Measurements from ENCODE around the gene PCDHB3. TPM values are rescaled to one million over a fixed set of nuclear protein-coding genes. Genes with fewer than 3 reads are reported as not detected.

PCDHB3 gene
- total and polyA plus RNA-seq, 11 donors = 0.27 to 2.9 (median 1.1) TPM

- 37 to 52% (median 39%) methylated on average over 17 of the region's 17 CpGs for WGBS, 4 donors
- H3K27ac ChIP-seq = no peak overlapping the region
- H3K4me3 ChIP-seq = peak overlapping the region in 8 of 12 donors; percentile 7 to 34 (median 18)
- H3K4me1 ChIP-seq = no peaks in the 10 kb centered on the region
- H3K27me3 ChIP-seq = peaks cover 0 to 74% (median 9%) of the 10 kb centered on the region in 9 donors
- peaks cover 0 to 14% (median 0%) of the 10 kb centered on the region in 12 donors for H3K9me3 ChIP-seq
- H3K36me3 ChIP-seq = no peaks in the 10 kb centered on the region
- intact Hi-C loops (cut with DNase I) = no loop called here
- no peak for TF ChIP-seq POLR2A (IDR thresholded peaks at IDR 0.05)
- TF ChIP-seq CTCF (IDR thresholded peaks at IDR 0.05) = no peak
- DNase-seq = no peak
- ATAC-seq = no peak
Observed at GRCh38 chr5:141077826-141078225, 22.4 kb upstream of the PCDHB3 start.

GRCh38 chr5:141082228-141082627 is 18.0 kb upstream of the PCDHB3 start:
- TF ChIP-seq CTCF (IDR thresholded peaks at IDR 0.05) (no peak), POLR2A (IDR thresholded peaks at IDR 0.05) (no peak)
- intact Hi-C loops (cut with DNase I) = loop anchor here in 1 of 10 donors (5.0 kb wide), 1 partner anchor 480 kb away; no protein-coding TSS in a partner anchor
- no peaks in the 10 kb centered on the region for H3K4me1 ChIP-seq
- DNase-seq = no peak
- peaks cover 0 to 20% (median 0%) of the 10 kb centered on the region in 12 donors for H3K9me3 ChIP-seq
- no peak for ATAC-seq
- no peak overlapping the region for H3K27ac ChIP-seq
- H3K4me3 ChIP-seq = no peak overlapping the region
- peaks cover 0 to 43% (median 8%) of the 10 kb centered on the region in 9 donors for H3K27me3 ChIP-seq
- no peaks in the 10 kb centered on the region for H3K36me3 ChIP-seq

GRCh38 chr5:141084487-141084989 is 15.7 kb upstream of the PCDHB3 start:
- peak in 3 of 5 donors; percentile 40 to 52 (median 46) for DNase-seq
- H3K36me3 ChIP-seq = no peaks in the 10 kb centered on the region
- H3K4me1 ChIP-seq = no peaks in the 10 kb centered on the region
- peaks cover 0 to 21% (median 0%) of the 10 kb centered on the region in 9 donors for H3K27me3 ChIP-seq
- peak; percentile 35 to 76 (median 54) for TF ChIP-seq CTCF (IDR thresholded peaks at IDR 0.05)
- no peak for TF ChIP-seq POLR2A (IDR thresholded peaks at IDR 0.05)
- WGBS, 4 donors = 5 to 12% (median 11%) methylated on average over 21 of the region's 21 CpGs
- intact Hi-C loops (cut with DNase I) = loop anchor here in 1 of 10 donors (5.0 kb wide), 1 partner anchor 478 kb away; no protein-coding TSS in a partner anchor
- peak overlapping the region in 10 of 12 donors; percentile 34 to 78 (median 71) for H3K27ac ChIP-seq
- H3K9me3 ChIP-seq = peaks cover 0 to 42% (median 0%) of the 10 kb centered on the region in 12 donors
- H3K4me3 ChIP-seq = peak overlapping the region; percentile 6 to 69 (median 54)
- peak; percentile 75 to 89 (median 88) for ATAC-seq

- Histone ChIP-seq H3K9me3 (peaks cover 0 to 76% (median 14%) of the 10 kb centered on the region in 12 donors), H3K36me3 (no peaks in the 10 kb centered on the region), H3K4me1 (no peaks in the 10 kb centered on the region), H3K27ac (peak within 1 kb of the TSS in 2 of 12 donors; percentile 36 to 37), H3K4me3 (peak within 1 kb of the TSS in 11 of 12 donors; percentile 2 to 62 (median 44)), H3K27me3 (peaks cover 0 to 26% (median 14%) of the 10 kb centered on the region in 9 donors)
- intact Hi-C loops (cut with DNase I) = loop anchor here in 3 of 10 donors (10.0 kb wide), 1 partner anchor 470 kb away; no protein-coding TSS in a partner anchor
- peak in 2 of 5 donors; percentile 27 to 71 for DNase-seq
- WGBS, 4 donors = 12 to 19% (median 15%) methylated on average over 29 of the region's 29 CpGs
- peak; percentile 45 to 79 (median 52) for ATAC-seq
- TF ChIP-seq POLR2A (IDR thresholded peaks at IDR 0.05) (no peak), CTCF (IDR thresholded peaks at IDR 0.05) (peak in 11 of 12 donors; percentile 15 to 51 (median 37))
Observed at GRCh38 chr5:141094481-141095262, 5.6 kb upstream of the PCDHB3 start, which contains the start of gene PCDHB2. Gene PCDHB2 (plus strand): TSS chr5:141094615. CDS start chr5:141094791, 176 bp downstream.
